Measurements from ENCODE around the gene SNRNP25.

SNRNP25 gene

GRCh38 chr16:101586-101985 is 48.0 kb downstream of the SNRNP25 start:
- Histone ChIP-seq H3K9me3 (ENCODE audit: control extremely low read depth in 1 of 5, control insufficient read depth in 4 of 5, insufficient read depth in 2 of 5, low read depth in 1 of 5, low read length in 4 of 5) (no peaks in the 10 kb centered on the region), H3K27ac (ENCODE audit: insufficient read depth in 1 of 2, low read depth in 1 of 2, low read length in 2 of 2, poor library complexity in 1 of 2, severe bottlenecking in 2 of 2) (no peak overlapping the region), H3K27me3 (replicated peaks in 2 of 5; ENCODE audit: control insufficient read depth in 4 of 5, insufficient read depth in 5 of 5, low read length in 4 of 5) (no peaks in the 10 kb centered on the region), H3K36me3 (ENCODE audit: control insufficient read depth in 4 of 4, insufficient read depth in 4 of 4, low read length in 3 of 4) (peaks cover 4 to 40% (median 21%) of the 10 kb centered on the region in 4 experiments), H3K4me1 (ENCODE audit: control extremely low read depth in 1 of 4, control insufficient read depth in 4 of 4, insufficient read depth in 4 of 4, low read length in 3 of 4) (peaks cover 0 to 19% (median 7%) of the 10 kb centered on the region in 4 experiments), H3K4me3 (ENCODE audit: control insufficient read depth in 1 of 7, extremely low read depth in 1 of 7, insufficient read depth in 4 of 7, low read depth in 2 of 7, low read length in 6 of 7) (no peak overlapping the region)
- 96% methylated on average over 6 of the region's 6 CpGs for WGBS (ENCODE audit: insufficient coverage)
- POLR2A ChIA-PET: no interaction called here
- CTCF ChIA-PET: interaction anchor here (0.6 to 4.6 kb wide), 2 partner anchors 36 to 81 kb away, joined by 3 to 46 read pairs; no protein-coding TSS in a partner anchor
- no peak for DNase-seq

GRCh38 chr16:102060-102855 is 48.6 kb downstream of the SNRNP25 start:
- Histone ChIP-seq H3K4me1 (ENCODE audit: control extremely low read depth in 1 of 4, control insufficient read depth in 4 of 4, insufficient read depth in 4 of 4, low read length in 3 of 4) (peaks cover 0 to 16% (median 7%) of the 10 kb centered on the region in 4 experiments), H3K4me3 (ENCODE audit: control insufficient read depth in 1 of 7, extremely low read depth in 1 of 7, insufficient read depth in 4 of 7, low read depth in 2 of 7, low read length in 6 of 7) (no peak overlapping the region), H3K36me3 (ENCODE audit: control insufficient read depth in 4 of 4, insufficient read depth in 4 of 4, low read length in 3 of 4) (peaks cover 4 to 44% (median 22%) of the 10 kb centered on the region in 4 experiments), H3K27ac (ENCODE audit: insufficient read depth in 1 of 2, low read depth in 1 of 2, low read length in 2 of 2, poor library complexity in 1 of 2, severe bottlenecking in 2 of 2) (no peak overlapping the region), H3K27me3 (replicated peaks in 2 of 5; ENCODE audit: control insufficient read depth in 4 of 5, insufficient read depth in 5 of 5, low read length in 4 of 5) (no peaks in the 10 kb centered on the region), H3K9me3 (ENCODE audit: control extremely low read depth in 1 of 5, control insufficient read depth in 4 of 5, insufficient read depth in 2 of 5, low read depth in 1 of 5, low read length in 4 of 5) (no peaks in the 10 kb centered on the region)
- 93% methylated on average over 16 of the region's 19 CpGs for WGBS (ENCODE audit: insufficient coverage)
- no peak for DNase-seq
- POLR2A ChIA-PET: no interaction called here
- CTCF ChIA-PET: interaction anchor here (0.9 to 4.6 kb wide), 2 partner anchors 14 to 36 kb away, joined by 3 to 46 read pairs; no protein-coding TSS in a partner anchor

GRCh38 chr16:104355-104754 is 50.7 kb downstream of the SNRNP25 start:
- H3K36me3 ChIP-seq (ENCODE audit: control insufficient read depth in 4 of 4, insufficient read depth in 4 of 4, low read length in 3 of 4): peaks cover 9 to 35% (median 13%) of the 10 kb centered on the region in 4 experiments
- ChIA-PET CTCF (interaction anchor here (0.8 to 5.4 kb wide), 14 partner anchors 9 to 88 kb away, joined by 3 to 54 read pairs (median 6); partner anchors contain the start of genes HBQ1 and RHBDF1), POLR2A (no interaction called here)
- H3K4me3 ChIP-seq (ENCODE audit: control insufficient read depth in 1 of 7, extremely low read depth in 1 of 7, insufficient read depth in 4 of 7, low read depth in 2 of 7, low read length in 6 of 7): no peak overlapping the region
- peak overlapping the region in 1 of 2 experiments; percentile 11 for H3K27ac ChIP-seq (ENCODE audit: insufficient read depth in 1 of 2, low read depth in 1 of 2, low read length in 2 of 2, poor library complexity in 1 of 2, severe bottlenecking in 2 of 2)
- H3K27me3 ChIP-seq (replicated peaks in 2 of 5; ENCODE audit: control insufficient read depth in 4 of 5, insufficient read depth in 5 of 5, low read length in 4 of 5): no peaks in the 10 kb centered on the region
- no peaks in the 10 kb centered on the region for H3K9me3 ChIP-seq (ENCODE audit: control extremely low read depth in 1 of 5, control insufficient read depth in 4 of 5, insufficient read depth in 2 of 5, low read depth in 1 of 5, low read length in 4 of 5)
- no peak for DNase-seq
- peaks cover 0 to 16% (median 7%) of the 10 kb centered on the region in 4 experiments for H3K4me1 ChIP-seq (ENCODE audit: control extremely low read depth in 1 of 4, control insufficient read depth in 4 of 4, insufficient read depth in 4 of 4, low read length in 3 of 4)
- 79% methylated on average over 4 of the region's 5 CpGs for WGBS (ENCODE audit: insufficient coverage)

- peak overlapping the region in 1 of 2 experiments; percentile 11 for H3K27ac ChIP-seq (ENCODE audit: insufficient read depth in 1 of 2, low read depth in 1 of 2, low read length in 2 of 2, poor library complexity in 1 of 2, severe bottlenecking in 2 of 2)
- H3K36me3 ChIP-seq (ENCODE audit: control insufficient read depth in 4 of 4, insufficient read depth in 4 of 4, low read length in 3 of 4): peaks cover 9 to 40% (median 18%) of the 10 kb centered on the region in 4 experiments
- peaks cover 0 to 16% (median 7%) of the 10 kb centered on the region in 4 experiments for H3K4me1 ChIP-seq (ENCODE audit: control extremely low read depth in 1 of 4, control insufficient read depth in 4 of 4, insufficient read depth in 4 of 4, low read length in 3 of 4)
- POLR2A ChIA-PET: no interaction called here
- DNase-seq: peak in 2 of 3 donors; percentile 53 to 62
- H3K27me3 ChIP-seq (replicated peaks in 2 of 5; ENCODE audit: control insufficient read depth in 4 of 5, insufficient read depth in 5 of 5, low read length in 4 of 5): no peaks in the 10 kb centered on the region
- no peaks in the 10 kb centered on the region for H3K9me3 ChIP-seq (ENCODE audit: control extremely low read depth in 1 of 5, control insufficient read depth in 4 of 5, insufficient read depth in 2 of 5, low read depth in 1 of 5, low read length in 4 of 5)
- 15% methylated on average over 3 of the region's 3 CpGs for WGBS (ENCODE audit: insufficient coverage)
- H3K4me3 ChIP-seq (ENCODE audit: control insufficient read depth in 1 of 7, extremely low read depth in 1 of 7, insufficient read depth in 4 of 7, low read depth in 2 of 7, low read length in 6 of 7): peak overlapping the region in 1 of 7 experiments; percentile 20
- CTCF ChIA-PET: interaction anchor here (0.8 to 5.4 kb wide), 17 partner anchors 9 to 87 kb away, joined by 3 to 54 read pairs (median 5); partner anchors contain the start of genes HBQ1 and RHBDF1
These were observed 51.3 kb downstream of the SNRNP25 start for GRCh38 chr16:104928-105327.

GRCh38 chr16:105521-105920 is 51.9 kb downstream of the SNRNP25 start:
- WGBS (ENCODE audit: insufficient coverage): 98% methylated on average over 6 of the region's 6 CpGs
- no peak for DNase-seq
- Histone ChIP-seq H3K27ac (ENCODE audit: insufficient read depth in 1 of 2, low read depth in 1 of 2, low read length in 2 of 2, poor library complexity in 1 of 2, severe bottlenecking in 2 of 2) (no peak overlapping the region), H3K27me3 (replicated peaks in 2 of 5; ENCODE audit: control insufficient read depth in 4 of 5, insufficient read depth in 5 of 5, low read length in 4 of 5) (no peaks in the 10 kb centered on the region), H3K4me3 (ENCODE audit: control insufficient read depth in 1 of 7, extremely low read depth in 1 of 7, insufficient read depth in 4 of 7, low read depth in 2 of 7, low read length in 6 of 7) (no peak overlapping the region), H3K36me3 (ENCODE audit: control insufficient read depth in 4 of 4, insufficient read depth in 4 of 4, low read length in 3 of 4) (peaks cover 9 to 44% (median 22%) of the 10 kb centered on the region in 4 experiments), H3K9me3 (ENCODE audit: control extremely low read depth in 1 of 5, control insufficient read depth in 4 of 5, insufficient read depth in 2 of 5, low read depth in 1 of 5, low read length in 4 of 5) (no peaks in the 10 kb centered on the region), H3K4me1 (ENCODE audit: control extremely low read depth in 1 of 4, control insufficient read depth in 4 of 4, insufficient read depth in 4 of 4, low read length in 3 of 4) (peaks cover 0 to 16% (median 7%) of the 10 kb centered on the region in 4 experiments)
- ChIA-PET CTCF (interaction anchor here (1.1 to 5.4 kb wide), 15 partner anchors 10 to 87 kb away, joined by 3 to 54 read pairs (median 5); partner anchors contain the start of genes HBQ1 and RHBDF1), POLR2A (no interaction called here)

- no peaks in the 10 kb centered on the region for H3K27me3 ChIP-seq (replicated peaks in 2 of 5; ENCODE audit: control insufficient read depth in 4 of 5, insufficient read depth in 5 of 5, low read length in 4 of 5)
- ChIA-PET POLR2A (no interaction called here), CTCF (interaction anchor here (0.7 to 5.4 kb wide), 28 partner anchors 9 to 263 kb away, joined by 3 to 54 read pairs (median 5); partner anchors contain the start of genes HBQ1, MRPL28, POLR3K and SNRNP25)
- H3K27ac ChIP-seq (ENCODE audit: insufficient read depth in 1 of 2, low read depth in 1 of 2, low read length in 2 of 2, poor library complexity in 1 of 2, severe bottlenecking in 2 of 2): no peak overlapping the region
- no peaks in the 10 kb centered on the region for H3K9me3 ChIP-seq (ENCODE audit: control extremely low read depth in 1 of 5, control insufficient read depth in 4 of 5, insufficient read depth in 2 of 5, low read depth in 1 of 5, low read length in 4 of 5)
- H3K36me3 ChIP-seq (ENCODE audit: control insufficient read depth in 4 of 4, insufficient read depth in 4 of 4, low read length in 3 of 4): peaks cover 9 to 44% (median 20%) of the 10 kb centered on the region in 4 experiments
- H3K4me3 ChIP-seq (ENCODE audit: control insufficient read depth in 1 of 7, extremely low read depth in 1 of 7, insufficient read depth in 4 of 7, low read depth in 2 of 7, low read length in 6 of 7): no peak overlapping the region
- peak; percentile 76 to 88 (median 85) for DNase-seq
- WGBS (ENCODE audit: insufficient coverage): 23% methylated on average over 6 of the region's 6 CpGs
- H3K4me1 ChIP-seq (ENCODE audit: control extremely low read depth in 1 of 4, control insufficient read depth in 4 of 4, insufficient read depth in 4 of 4, low read length in 3 of 4): peaks cover 0 to 16% (median 7%) of the 10 kb centered on the region in 4 experiments
These were observed 53.1 kb downstream of the SNRNP25 start for GRCh38 chr16:106623-107324.

Data from common myeloid progenitor, CD34-positive (primary cell).